SH-SY5Y (cell line): ENCODE measurements around the gene TLE5.

Experiments
- GATA2 ChIP-seq: IDR thresholded peaks from 2 replicates; pipeline ENCODE4 v1.6.1; 2011; ENCODE audit warnings: mild to moderate bottlenecking, low read depth, low read length
- GATA3 ChIP-seq: IDR thresholded peaks from 2 replicates; pipeline ENCODE4 v1.6.1; 2011; ENCODE audit warnings: low read depth, mild to moderate bottlenecking, low read length, moderate library complexity

GRCh38 chr19:3003046-3003445, 59.2 kb downstream of the TLE5 start:
- TF ChIP-seq GATA2 (no peak), GATA3 (no peak)
